SKM-1 treated with dmso at 0.1 percent for 144 hours (cell line): ENCODE data around the gene ATP9B.
"Not testable (repeated sequence)": the region's sequence is repeated elsewhere in the genome, so short reads cannot be mapped to it uniquely, and the experiment has no call there.

ENCODE experiments used
- DNase-seq: peaks from one replicate; lab custom pipeline; 2025; ENCODE audit not compliant: unreplicated experiment; lab: John Stamatoyannopoulos, UW

The ATP9B gene

GRCh38 chr18:79071503-79072210 is 2.5 kb downstream of the ATP9B start:
- no peak for DNase-seq

- not testable (repeated sequence) for DNase-seq
These were observed 3.5 kb downstream of the ATP9B start for GRCh38 chr18:79072655-79073054.

- DNase-seq, result no peak
These were observed 8.0 kb downstream of the ATP9B start for GRCh38 chr18:79077181-79077580.

GRCh38 chr18:79078791-79079190 is 9.6 kb downstream of the ATP9B start:
- DNase-seq, result not testable (repeated sequence)

GRCh38 chr18:79092874-79093273 is 23.7 kb downstream of the ATP9B start:
- no peak for DNase-seq

GRCh38 chr18:79093986-79094385 is 24.8 kb downstream of the ATP9B start:
- DNase-seq, result no peak

- no peak for DNase-seq
These were observed 26.0 kb downstream of the ATP9B start for GRCh38 chr18:79095216-79095615.

- DNase-seq, result no peak
These were observed 31.8 kb downstream of the ATP9B start for GRCh38 chr18:79100944-79101343.

- DNase-seq, result no peak
These were observed 33.7 kb downstream of the ATP9B start for GRCh38 chr18:79102886-79103285.

- no peak for DNase-seq
These were observed 34.9 kb downstream of the ATP9B start for GRCh38 chr18:79104137-79104536.

- DNase-seq, result no peak
These were observed 36.3 kb downstream of the ATP9B start for GRCh38 chr18:79105455-79105854.

- DNase-seq, result no peak
These were observed 36.9 kb downstream of the ATP9B start for GRCh38 chr18:79106084-79106483.

GRCh38 chr18:79107886-79108285 is 38.7 kb downstream of the ATP9B start:
- DNase-seq, result no peak

- no peak for DNase-seq
These were observed 39.5 kb downstream of the ATP9B start for GRCh38 chr18:79108549-79109215.

- no peak for DNase-seq
These were observed 42.3 kb downstream of the ATP9B start for GRCh38 chr18:79111483-79111882.

GRCh38 chr18:79117385-79117784 is 48.2 kb downstream of the ATP9B start:
- no peak for DNase-seq

- DNase-seq, result no peak
These were observed 48.6 kb downstream of the ATP9B start for GRCh38 chr18:79117788-79118187.

GRCh38 chr18:79118797-79119196 is 49.6 kb downstream of the ATP9B start:
- DNase-seq, result no peak

GRCh38 chr18:79121746-79122474 is 52.7 kb downstream of the ATP9B start:
- no peak for DNase-seq

GRCh38 chr18:79123948-79124347 is 54.8 kb downstream of the ATP9B start:
- no peak for DNase-seq

- DNase-seq, result no peak
These were observed 59.9 kb downstream of the ATP9B start for GRCh38 chr18:79129120-79129519.

GRCh38 chr18:79133724-79134123 is 64.5 kb downstream of the ATP9B start:
- no peak for DNase-seq
